HG03520 (cell line): ENCODE measurements around the gene PDGFB.

Experiments used
- ATAC-seq: cut with Tn5 transposase; IDR thresholded peaks from one replicate; pipeline ENCODE4 v1.9.1; 2021; ENCODE audit warnings: mild to moderate bottlenecking, moderate library complexity; ENCODE audit not compliant: unreplicated experiment

Gene PDGFB

DNA sequence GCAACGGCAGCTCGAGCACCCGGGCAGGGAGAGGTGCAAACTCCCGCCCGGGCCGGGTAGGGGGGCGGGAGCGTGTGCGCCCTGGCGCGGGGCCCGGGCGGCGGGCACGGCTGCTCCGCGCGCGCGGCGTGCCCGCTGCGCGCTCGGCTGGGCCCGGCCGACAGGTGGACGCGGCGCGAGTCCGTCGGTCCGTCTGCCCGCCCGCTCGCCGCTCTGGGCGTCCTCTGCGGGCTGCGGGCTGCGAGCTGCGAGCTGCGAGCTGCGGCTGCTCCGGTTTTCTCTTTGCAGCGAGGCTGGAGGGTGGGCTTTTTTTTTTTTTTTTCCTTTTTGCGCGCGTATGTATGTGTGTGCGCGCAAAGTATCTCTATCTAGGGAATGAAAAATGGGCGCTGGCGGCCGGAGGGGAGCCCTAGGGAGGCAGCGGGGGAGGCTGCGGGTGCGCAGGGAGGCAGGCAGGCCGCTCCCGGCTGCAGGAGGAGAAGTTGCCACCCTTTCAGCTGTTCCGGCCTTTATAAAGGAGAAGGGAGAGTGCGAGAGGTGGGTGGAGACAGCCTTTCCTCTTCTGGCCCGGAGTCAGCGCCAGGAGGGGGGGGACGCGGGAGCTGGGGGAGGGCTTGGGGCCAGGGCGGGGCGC lies at the start of gene PDGFB:
Gene PDGFB, minus strand, starts transcription at position 487 of the 634 bp plus-strand sequence. CDS start 1,019 bp downstream, outside the sequence.
- no peak for ATAC-seq

DNA sequence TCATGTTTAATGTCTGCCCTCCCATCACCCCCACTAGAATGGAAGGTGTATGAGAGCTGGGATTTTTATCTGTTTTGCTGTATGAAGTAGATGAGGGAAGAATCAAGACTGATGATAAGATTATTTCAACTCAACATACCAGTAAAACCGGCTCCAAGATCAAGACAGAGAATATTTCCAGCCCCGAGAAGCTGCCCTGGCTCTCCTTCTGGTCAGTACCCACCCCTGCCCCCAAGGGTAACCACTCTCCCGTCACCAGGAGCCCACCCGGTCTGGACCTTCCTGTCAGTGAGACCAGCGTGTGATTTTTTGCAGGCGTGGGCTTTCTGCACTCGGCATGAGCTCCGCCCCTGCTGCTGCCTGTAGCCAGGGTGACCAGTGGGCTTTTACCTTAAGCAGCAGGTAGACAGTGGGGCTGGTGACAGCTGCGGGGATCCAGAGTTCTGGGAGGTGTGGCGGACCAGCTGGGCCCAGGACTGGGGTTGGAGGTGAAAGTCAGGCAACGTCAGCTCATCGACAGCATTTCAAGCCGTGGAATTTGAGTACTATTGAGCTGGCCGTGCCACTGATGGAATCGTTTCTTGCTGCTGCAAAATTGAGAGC lies 49.1 kb upstream of the PDGFB start:
- ATAC-seq = no peak

DNA sequence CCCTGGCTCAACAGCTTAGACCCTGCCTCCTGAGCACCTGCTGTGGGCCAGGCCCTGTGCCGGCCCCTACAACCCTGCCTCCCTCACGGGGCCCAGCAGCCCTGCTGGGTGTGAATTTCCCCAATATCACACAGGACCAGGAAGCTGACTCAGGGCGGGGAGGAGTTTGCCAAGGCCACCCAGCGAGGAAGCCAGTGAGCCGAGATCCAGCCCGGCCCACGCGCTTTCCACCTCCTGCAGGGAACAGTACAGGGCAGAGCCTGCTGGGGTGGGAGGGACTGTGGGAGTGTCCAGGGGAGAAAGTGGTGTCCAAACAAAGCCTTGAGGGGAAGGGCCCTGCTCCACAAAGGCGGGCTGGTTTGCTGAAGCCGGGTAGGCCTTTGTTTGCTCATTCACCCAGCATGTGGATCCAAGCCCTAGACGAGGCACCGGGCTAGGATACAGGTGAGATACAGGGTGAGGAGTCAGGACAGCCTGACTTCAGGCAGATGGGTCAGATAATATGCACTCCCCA lies 47.8 kb upstream of the PDGFB start:
- ATAC-seq = no peak

DNA sequence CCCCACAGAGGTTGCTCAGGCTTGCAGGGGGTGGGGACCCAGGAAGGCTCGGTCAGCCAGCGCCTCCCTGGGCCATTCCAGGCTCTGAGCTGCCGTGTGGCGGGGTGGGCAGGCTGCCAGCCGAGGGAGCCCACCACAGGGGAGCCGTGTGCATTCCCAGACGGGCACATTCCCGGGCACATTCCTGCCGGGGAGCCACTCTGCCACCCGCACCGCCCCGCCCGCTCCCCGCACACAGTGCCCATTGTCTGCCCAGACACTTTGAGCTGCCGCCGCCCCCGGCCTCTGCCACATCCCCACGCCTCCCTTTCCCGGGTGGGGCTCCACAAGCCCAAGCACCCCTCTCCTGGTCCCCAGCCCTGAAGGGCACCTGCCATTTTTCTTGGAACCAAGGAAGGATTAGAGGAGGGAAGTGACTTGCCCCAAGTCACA lies 47.3 kb upstream of the PDGFB start:
- ATAC-seq = no peak

DNA sequence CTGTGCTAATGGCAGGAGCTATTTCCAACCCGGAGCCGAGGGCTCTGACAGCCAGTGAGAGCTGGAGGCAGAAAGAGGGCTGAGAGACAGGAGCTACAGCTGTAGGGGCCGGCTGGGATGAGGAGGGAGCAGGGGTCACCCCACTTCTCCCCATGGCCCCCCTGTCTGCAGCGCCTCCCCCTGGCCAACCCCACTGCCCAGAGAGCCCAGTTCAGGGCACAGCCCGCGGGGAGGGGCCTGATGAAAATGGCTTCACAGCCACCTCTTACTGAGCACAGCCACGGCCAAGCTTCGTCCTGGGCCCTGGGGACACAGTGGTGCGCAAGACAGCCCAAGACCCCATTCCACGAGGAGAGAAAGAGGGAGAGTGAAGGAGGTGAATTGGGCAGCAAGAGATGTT lies 46.7 kb upstream of the PDGFB start:
- no peak for ATAC-seq

DNA sequence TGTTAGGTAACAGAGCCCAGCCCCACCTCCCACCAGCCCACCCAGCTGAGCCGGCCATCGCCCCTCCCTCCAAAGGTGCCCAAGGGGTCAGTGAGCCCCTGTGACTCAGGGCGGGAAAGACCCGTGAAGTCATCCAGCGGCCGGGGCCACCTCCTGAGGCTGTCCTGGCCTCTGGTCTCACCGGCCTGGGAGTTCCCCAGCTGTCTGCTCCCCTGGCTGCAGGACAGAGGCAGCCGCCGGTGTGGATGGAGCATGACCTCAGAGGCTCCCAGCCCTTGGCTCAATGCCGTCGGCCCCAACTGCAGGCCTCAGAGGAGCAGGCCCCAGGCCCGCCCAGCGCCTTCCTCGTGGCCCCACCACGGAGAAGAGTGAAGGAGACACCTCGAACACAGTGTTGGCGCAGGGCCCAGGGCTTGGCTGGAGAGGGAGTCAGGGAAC lies 46.0 kb upstream of the PDGFB start:
- no peak for ATAC-seq

DNA sequence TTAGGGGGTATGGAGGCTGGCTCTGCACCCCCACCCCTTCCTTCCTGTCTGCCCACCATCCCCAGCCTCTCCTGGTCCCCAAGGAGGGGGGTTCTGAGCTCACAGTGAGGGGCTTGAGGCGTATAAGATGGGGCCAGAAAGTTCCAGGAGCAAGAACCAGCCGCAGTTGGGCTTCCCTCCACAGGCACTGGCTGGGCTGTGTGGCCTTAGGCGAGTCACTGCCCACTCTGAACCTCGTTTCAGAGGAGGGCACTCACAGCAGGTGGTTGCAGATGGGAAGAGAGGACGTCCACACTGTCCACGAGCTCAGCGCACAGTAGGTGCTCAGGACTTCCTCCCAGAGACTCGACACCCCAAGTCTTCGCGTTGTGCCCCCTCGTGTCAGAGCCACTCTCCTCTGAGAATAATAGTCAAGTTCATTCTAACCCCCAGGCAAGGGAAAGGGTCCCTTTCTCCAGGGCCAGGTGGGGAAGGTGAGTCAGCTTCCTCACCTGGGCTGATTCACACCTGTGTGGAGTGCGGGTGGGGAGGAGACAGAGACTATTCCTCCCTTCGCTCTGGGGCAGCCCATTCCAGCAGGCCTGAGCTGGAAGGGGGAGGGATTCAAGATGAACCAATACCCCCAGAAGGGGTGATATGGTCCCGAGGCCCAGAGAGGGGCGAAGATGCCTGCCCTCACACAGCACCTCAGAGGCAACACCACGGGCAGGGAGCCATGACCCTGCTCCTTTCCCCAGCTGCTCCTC lies 45.4 kb upstream of the PDGFB start:
- ATAC-seq = no peak

DNA sequence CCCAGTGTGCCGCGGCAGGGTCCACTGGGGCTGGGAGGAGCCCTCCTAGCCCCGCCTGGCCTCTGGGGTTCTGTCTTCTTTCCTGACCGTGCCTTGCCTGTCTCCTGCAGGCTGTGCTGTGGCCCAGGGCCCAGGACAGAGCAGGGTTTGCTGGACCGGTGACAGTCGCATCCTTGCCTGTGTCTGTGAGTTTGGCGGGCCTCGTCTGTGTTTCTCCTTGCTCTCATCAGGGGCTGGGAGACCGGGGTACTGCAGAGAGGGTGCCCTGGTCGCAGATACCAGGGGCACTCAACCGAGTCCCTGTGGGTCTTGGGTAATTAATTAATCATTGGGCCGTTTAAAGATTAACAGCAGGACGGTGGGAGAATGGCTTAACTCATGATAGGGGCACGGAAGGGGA lies 44.8 kb upstream of the PDGFB start:
- ATAC-seq = no peak

DNA sequence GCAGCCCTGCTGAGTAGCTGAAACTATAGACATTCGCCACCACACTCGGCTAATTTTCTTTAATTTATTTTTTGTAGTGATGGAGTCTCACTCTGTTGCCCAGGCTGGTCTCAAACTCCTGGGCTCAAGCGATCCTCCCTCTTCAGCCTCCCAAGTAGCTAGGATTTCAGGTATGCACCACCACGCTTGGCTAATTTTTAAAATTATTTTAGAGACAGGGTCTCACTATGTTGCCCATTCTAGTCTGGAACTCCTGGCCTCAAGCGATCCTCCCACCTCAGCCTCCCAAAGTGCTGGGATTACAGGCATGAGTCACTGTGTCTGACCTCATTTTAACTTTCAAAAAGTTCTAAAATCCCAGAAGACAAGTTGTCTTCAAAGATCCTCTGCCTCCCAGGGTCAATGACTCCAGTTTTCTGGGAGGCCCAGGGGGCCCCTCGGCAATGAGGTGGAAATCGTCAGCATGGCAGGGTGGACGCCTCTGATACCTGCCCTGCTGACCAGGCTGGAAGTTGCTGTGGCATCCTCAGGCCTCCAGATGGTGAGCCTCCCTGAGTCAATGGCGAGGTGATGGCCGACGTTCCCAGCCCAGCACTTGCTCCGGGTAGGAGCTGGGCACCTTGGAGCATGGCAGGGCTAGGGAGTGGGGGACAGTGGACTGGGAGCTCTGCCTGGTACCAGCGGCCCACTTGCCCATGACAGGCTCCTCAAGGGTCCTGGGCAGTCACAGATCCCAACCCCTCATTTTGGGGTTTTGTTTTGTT lies 43.5 kb upstream of the PDGFB start:
- ATAC-seq = no peak

DNA sequence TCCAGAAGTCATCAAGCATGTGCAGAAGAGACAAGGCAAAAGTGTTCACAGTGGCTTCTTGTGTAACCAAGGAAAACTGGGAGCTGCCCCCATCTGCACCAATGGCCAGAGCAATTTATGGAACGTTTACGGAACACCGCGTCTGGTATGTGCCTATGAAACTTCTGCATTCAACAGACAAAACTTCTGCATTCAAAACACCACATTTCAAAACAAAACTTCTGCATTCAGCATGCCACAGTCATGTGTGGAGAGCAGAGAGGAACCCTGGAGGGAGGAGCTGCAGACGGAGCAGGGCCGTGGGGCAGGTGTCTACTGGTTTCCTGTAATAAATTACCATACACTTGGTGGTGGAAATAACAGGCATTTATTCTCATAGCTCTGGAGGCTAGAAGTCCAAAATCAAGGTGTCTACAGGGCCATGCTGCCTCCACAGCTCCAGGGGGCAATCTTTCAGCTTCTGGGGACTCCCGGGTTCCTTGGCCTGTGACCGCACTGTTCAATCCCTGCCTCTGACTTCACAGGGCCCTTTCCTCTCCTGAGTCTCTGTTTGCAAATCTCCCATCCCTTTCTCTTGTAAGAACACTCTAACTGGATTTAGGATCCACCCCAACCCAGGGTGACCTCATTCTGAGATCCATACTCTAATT lies 42.4 kb upstream of the PDGFB start:
- ATAC-seq = no peak

DNA sequence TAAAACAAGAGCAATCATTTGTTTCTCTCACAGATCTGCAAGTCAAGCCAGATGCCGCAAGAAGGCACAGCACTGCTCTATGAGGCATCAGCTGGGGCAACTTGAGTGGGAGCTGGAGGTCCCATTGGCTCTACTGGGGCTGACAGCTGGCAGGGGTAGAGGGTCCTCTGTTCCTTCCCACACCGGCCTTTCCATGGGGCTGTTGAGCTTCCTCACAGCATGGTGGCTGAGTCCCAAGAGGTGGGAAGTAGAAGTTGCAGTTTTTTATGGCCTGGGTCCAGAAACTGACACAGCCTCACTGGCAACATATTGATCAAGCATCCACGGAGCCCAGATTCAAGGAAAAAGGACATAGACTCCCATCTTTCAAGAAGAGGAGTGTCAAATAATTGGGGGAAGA lies 40.2 kb upstream of the PDGFB start:
- no peak for ATAC-seq

DNA sequence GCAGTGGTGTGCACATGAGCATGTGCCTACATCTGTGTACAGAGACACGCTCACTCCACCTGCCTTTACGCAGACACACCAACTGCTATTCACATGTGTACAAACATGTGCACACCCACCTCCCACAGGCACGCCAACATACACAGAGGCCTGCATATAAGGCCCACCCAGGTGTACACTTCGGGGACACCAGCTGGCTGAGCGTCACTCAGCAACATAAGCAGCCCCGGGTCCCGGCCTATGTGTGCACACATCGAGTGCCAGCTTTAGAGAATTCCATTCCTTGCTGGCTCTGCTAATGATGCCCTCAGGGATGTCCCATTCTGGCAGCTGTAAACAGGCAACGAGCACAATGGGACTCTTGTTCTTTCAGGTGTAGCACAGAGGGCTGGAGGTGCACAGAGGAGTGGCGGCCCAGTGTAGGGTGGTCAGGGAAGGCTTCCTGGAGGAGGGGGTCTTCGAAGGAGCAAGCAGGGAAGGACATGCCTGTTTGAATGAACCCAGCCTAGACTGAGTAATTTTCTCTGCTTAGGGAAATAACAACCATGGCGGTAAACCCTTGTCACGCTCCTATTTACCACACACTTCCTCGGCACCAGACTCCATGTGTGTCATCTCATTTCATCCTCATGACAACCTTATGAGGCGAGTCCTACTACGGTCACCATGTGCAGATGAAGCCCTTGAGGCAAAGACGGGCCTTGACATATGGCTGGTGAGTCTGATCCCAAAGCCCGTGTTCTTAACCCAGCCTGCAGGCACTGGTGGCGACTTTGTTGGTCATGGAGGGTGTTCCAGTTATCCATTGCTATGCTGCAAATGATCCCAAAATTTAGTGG lies 39.6 kb upstream of the PDGFB start:
- no peak for ATAC-seq

DNA sequence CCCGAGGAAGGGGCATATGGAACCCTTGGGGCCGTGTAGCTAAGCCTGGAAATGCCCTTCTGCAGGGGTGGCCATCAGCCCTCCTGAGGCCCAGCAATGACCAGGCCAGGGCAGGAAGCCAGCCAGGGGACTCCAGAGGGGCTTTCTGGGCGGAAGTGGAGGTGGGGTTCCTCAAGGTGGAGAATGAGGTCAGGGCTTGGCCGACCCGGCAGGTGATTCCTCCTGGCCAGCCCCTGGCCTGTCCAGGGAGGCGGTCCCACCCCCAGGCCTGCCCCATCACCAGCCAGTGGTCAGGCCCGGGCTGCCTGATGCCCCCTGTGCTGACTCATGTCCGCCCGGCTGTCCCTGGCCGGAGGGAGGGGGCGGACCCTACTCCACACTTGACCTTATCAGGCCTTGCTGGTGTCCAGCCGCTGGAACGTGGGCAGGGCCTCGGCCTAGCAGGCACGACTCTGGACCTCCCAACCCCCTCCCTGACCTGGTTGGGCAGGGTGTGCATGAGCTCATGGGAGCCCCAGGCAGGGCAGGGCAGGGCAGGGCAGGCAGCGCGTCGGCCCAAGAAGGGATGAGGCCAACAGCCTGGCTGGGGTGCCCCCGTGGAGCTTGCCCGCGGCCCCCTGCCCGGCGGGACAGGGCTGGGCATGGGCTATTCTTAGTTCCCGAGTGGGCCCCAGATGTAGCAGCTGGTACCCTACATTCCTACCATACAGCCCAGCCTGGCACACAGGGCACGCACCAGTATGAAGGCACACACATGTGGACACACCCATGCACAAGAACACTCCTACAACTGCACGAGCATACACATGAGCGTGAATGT lies 38.8 kb upstream of the PDGFB start:
- ATAC-seq = no peak

DNA sequence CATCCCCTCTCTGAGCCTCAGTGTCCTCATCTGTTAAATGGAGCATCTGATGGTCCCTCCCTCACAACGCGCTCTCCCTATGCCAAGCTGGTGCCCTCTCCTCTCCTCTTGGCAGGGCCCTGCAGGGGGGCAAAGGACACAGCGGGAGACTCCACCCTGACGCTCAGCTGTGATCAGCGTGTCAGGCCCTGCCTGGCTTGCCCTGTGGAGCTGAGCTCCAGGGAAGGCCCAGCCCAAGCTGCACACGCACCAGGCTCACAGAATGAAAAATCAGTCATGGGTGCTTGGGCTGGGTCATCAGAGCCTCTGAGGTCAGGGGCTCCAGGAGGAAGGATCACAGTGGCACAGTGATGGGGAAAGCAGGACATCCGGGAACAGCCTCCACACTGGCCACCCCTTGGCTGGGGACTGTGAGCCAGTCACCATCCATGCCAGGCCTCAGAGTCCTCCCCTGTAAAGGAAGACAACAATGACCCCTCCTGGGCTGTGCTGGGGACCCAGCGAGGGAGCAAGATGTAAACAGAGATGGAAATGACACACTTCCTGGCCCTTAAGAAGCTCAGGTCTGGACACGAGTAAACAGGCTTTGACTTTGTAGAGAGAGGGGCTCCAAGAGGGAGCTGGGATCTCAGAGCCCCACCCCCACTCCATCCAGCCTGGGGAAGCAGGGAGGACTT lies 38.0 kb upstream of the PDGFB start:
- ATAC-seq = no peak

DNA sequence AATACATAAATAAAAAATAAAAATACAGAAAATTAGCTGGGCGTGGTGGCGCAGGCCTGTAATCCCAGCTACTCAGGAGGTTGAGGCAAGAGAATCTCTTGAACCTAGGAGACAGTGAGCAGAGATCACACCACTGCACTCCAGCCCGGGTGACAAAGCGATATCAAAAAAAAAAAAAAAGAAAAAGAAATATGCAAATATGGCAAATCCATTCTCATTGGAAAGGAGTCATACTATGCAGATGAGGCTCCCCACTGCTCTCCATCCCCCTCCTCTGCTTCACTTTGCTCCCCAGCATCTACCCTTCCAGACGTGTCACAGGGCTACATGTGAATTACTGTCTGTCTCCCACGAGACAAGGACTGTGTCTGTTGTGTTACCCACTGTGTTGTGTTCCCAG lies 36.3 kb upstream of the PDGFB start:
- no peak for ATAC-seq

DNA sequence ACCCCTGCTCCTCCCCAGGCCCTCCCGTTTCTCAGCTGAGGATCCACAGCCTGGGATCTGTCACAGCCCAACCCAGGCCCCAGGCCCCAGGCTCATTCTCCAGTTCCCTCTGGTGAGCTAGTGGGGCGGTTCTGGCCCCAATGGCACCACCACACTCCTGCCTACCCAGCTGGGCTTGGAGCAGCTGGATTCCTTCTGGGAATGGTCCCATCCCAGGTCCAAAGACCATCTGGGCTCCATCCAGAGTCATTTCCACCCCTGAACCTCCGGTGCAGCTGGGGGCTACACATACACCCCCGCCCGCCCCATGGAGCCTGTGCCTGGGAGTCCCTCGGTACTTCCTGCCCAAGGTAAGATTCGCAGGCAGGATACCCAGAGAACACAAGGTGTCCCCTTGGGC lies 35.5 kb upstream of the PDGFB start:
- no peak for ATAC-seq

DNA sequence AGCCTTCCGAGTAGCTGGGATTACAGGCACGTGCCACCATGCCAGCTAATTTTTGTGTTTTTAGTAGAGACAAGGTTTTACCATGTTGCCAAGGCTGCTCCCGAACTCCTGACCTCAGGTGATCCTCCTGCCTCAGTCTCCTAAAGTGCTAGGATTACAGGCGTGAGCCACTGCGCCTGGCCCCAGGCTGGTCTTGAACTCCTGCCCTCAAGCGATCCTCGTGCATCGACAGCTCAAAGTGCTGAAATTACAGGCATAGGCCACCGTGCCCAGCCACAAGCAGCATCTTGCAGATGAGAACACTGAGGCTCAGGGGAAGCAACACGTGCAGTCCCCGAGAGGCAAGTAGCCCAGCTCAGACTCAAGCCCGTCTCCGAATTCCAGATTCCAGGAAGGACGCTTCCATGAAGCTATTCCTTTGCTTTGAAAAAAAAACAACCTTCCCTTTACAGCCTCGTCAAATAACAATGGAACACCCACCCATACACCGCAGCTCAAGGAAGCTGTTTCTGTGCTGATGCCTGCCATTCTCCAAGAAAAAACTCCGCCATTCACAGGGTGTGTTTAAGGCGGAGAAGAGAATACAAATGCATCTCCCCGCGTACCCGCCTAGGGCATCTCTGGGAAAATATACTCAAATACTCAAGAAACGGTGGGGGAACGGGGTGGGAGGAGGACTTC lies 34.5 kb upstream of the PDGFB start:
- no peak for ATAC-seq

DNA sequence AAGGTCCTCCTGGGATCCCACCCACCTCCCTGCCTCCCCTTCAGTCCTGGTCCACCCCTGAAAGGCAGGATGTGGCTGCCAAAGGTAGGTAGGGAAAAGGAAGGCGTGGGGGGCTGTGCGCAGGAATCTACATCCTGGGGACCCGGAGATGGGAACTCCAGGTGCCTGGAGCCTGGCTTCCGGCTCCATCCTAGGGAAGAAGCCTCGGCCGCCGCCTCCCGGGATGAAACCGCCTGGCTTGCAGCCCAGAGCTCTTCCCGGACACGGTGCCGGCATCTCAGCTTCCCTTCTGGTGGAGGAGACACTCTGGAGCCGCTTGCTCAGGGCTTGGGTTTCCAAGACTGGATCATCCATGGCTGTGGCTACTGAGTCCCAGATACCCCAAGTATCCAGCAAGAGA lies 33.3 kb upstream of the PDGFB start:
- no peak for ATAC-seq
